Astrocyte of the spinal cord (primary cell): ENCODE data around the gene ISL1.

ENCODE experiments used
- DNase-seq: peaks from one replicate; pipeline ENCODE4 v3.0.0; 2011; ENCODE audit warnings: low read depth, low spot score
- H3K4me3 ChIP-seq: 2 replicates; pipeline ENCODE4 v1.5.1; 2011; ENCODE audit warnings: low read depth, mild to moderate bottlenecking, low read length, moderate library complexity
- CTCF ChIP-seq: IDR thresholded peaks from 2 replicates; pipeline ENCODE4 v1.5.1; 2012; ENCODE audit warnings: low read depth, mild to moderate bottlenecking, low read length, inconsistent platforms
- in situ Hi-C: cut with HindIII; loops from 2 replicates; pipeline ENCODE4 v1.10.0; 2017; ENCODE audit warnings: low sequenced_read_pairs

ISL1 gene

GRCh38 chr5:51392689-51393199 lies 9.5 kb downstream of the ISL1 start:
- TF ChIP-seq CTCF = no peak
- in situ Hi-C loops = no loop called here
- DNase-seq = no peak
- H3K4me3 ChIP-seq = no peak overlapping the region

- no peak for DNase-seq
- no peak overlapping the region for H3K4me3 ChIP-seq
- no peak for TF ChIP-seq CTCF
- in situ Hi-C loops = no loop called here
Measured at GRCh38 chr5:51394609-51395008, 11.4 kb downstream of the ISL1 start.

- no peak for TF ChIP-seq CTCF
- no peak for DNase-seq
- in situ Hi-C loops = no loop called here
Measured at GRCh38 chr5:51395245-51395644, 12.0 kb downstream of the ISL1 start.

GRCh38 chr5:51395666-51396356 lies 12.6 kb downstream of the ISL1 start:
- in situ Hi-C loops = no loop called here
- no peak overlapping the region for H3K4me3 ChIP-seq
- DNase-seq = no peak
- TF ChIP-seq CTCF = no peak

More at GRCh38 chr5:51395245-51395644, 12.0 kb downstream of the ISL1 start:
- no peak overlapping the region for H3K4me3 ChIP-seq

- in situ Hi-C loops = no loop called here
- no peak overlapping the region for H3K4me3 ChIP-seq
- TF ChIP-seq CTCF = no peak
- DNase-seq = no peak
Measured at GRCh38 chr5:51396797-51397196, 13.5 kb downstream of the ISL1 start.

GRCh38 chr5:51397996-51398395 lies 14.7 kb downstream of the ISL1 start:
- no peak overlapping the region for H3K4me3 ChIP-seq
- no peak for TF ChIP-seq CTCF
- in situ Hi-C loops = no loop called here
- no peak for DNase-seq
